ENCODE results near the gene PICALM.

The PICALM gene

DNA sequence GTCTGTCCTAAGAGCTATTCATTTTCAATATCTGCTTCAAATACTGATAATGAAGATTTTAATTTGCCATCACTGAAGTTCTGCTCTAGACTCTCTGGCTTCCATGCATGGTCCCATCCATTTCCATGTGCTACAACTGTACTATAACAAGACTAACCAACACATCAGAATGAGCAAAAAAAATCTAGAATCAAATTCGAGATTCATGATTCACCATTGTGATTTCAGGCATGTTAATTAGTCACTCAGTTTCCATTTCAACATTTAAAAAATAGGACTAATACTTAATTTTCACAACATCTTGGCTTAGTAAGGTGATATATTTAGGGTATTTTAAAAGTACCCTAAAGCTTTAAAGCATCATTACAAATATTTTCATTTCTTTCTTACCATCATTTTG, 22.8 kb downstream of the PICALM start:
- H3K4me3 ChIP-seq (ENCODE audit: low read length, poor library complexity, severe bottlenecking) = no peak overlapping the region
- H3K9ac ChIP-seq (ENCODE audit: low read depth, low read length, poor library complexity, severe bottlenecking) = no peak overlapping the region
- H2AFZ ChIP-seq (ENCODE audit: low read length) = no peak overlapping the region
- 0 out of 2 replicates have a peak, but pooled peaks cover 2% of the 10 kb centered on the region for H3F3A ChIP-seq (ENCODE audit: low read depth)
- H3K4me2 ChIP-seq (ENCODE audit: low read depth, low read length, poor library complexity, severe bottlenecking) = no peak overlapping the region
- no peaks in the 10 kb centered on the region for H3K9me3 ChIP-seq (ENCODE audit: insufficient read depth, low read depth, low read length)
- no peaks in the 10 kb centered on the region for H3K27me3 ChIP-seq (ENCODE audit: insufficient read depth, low read length, poor library complexity, severe bottlenecking)
- no peak for TF ChIP-seq EZH2phosphoT487 (IDR thresholded peaks at IDR 0.05; ENCODE audit: borderline replicate concordance)
- no peak for TF ChIP-seq CTCF (conservative IDR thresholded peaks at IDR 0.05; ENCODE audit: low read length)
- H3K9me2 ChIP-seq (replicated peaks; ENCODE audit: low read depth, low read length) = no peaks in the 10 kb centered on the region
- no peaks in the 10 kb centered on the region for H3K36me3 ChIP-seq (ENCODE audit: insufficient read depth, low read length)
- peaks cover 98% of the 10 kb centered on the region for H3K79me2 ChIP-seq (ENCODE audit: insufficient read depth, low read length)
- H4K20me1 ChIP-seq (ENCODE audit: insufficient read depth, low read length, poor library complexity, severe bottlenecking) = peaks cover 86% of the 10 kb centered on the region
- peaks cover 8% of the 10 kb centered on the region for H3K4me1 ChIP-seq (ENCODE audit: insufficient read depth, low read length, poor library complexity, severe bottlenecking)

GRCh38 chr11:86043765-86044503, 24.9 kb downstream of the PICALM start:
- Histone ChIP-seq H3K4me1 (ENCODE audit: insufficient read depth, low read length, poor library complexity, severe bottlenecking) (peaks cover 8% of the 10 kb centered on the region), H3K4me3 (ENCODE audit: low read length, poor library complexity, severe bottlenecking) (no peak overlapping the region), H3K4me2 (ENCODE audit: low read depth, low read length, poor library complexity, severe bottlenecking) (no peak overlapping the region), H4K20me1 (ENCODE audit: insufficient read depth, low read length, poor library complexity, severe bottlenecking) (peaks cover 76% of the 10 kb centered on the region), H3K79me2 (ENCODE audit: insufficient read depth, low read length) (peaks cover 96% of the 10 kb centered on the region), H3K9ac (ENCODE audit: low read depth, low read length, poor library complexity, severe bottlenecking) (no peak overlapping the region), H3K9me3 (ENCODE audit: insufficient read depth, low read depth, low read length) (no peaks in the 10 kb centered on the region), H2AFZ (ENCODE audit: low read length) (no peak overlapping the region), H3K9me2 (replicated peaks; ENCODE audit: low read depth, low read length) (no peaks in the 10 kb centered on the region), H3F3A (ENCODE audit: low read depth) (0 out of 2 replicates have a peak, but pooled peaks cover 2% of the 10 kb centered on the region), H3K36me3 (ENCODE audit: insufficient read depth, low read length) (no peaks in the 10 kb centered on the region), H3K27me3 (ENCODE audit: insufficient read depth, low read length, poor library complexity, severe bottlenecking) (no peaks in the 10 kb centered on the region)
- TF ChIP-seq EZH2phosphoT487 (IDR thresholded peaks at IDR 0.05; ENCODE audit: borderline replicate concordance) = no peak
- no peak for TF ChIP-seq CTCF (conservative IDR thresholded peaks at IDR 0.05; ENCODE audit: low read length)

DNA sequence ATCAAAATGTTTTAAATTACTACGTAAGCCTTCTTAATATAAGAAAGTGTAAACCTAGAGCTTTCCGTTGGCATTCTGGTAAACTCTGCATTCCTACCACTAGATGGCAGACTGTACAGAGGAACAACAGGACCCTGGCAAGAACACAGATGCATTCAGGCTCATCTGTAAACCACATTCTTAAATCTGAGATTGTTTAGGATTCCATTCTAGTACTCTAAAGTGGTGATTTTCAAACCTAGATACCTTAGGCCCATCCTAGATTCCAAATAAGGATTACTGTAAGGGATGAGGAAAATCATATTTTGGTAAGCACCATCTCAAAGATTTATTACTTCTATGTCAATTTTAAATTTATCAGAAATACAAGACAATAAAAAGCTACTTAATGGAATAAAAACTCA, 26.9 kb downstream of the PICALM start:
- Histone ChIP-seq H3K9ac (ENCODE audit: low read depth, low read length, poor library complexity, severe bottlenecking) (no peak overlapping the region), H3K9me2 (replicated peaks; ENCODE audit: low read depth, low read length) (no peaks in the 10 kb centered on the region), H3K4me1 (ENCODE audit: insufficient read depth, low read length, poor library complexity, severe bottlenecking) (peaks cover 8% of the 10 kb centered on the region), H3K27me3 (ENCODE audit: insufficient read depth, low read length, poor library complexity, severe bottlenecking) (no peaks in the 10 kb centered on the region), H3K4me3 (ENCODE audit: low read length, poor library complexity, severe bottlenecking) (no peak overlapping the region), H3K79me2 (ENCODE audit: insufficient read depth, low read length) (peaks cover 94% of the 10 kb centered on the region), H3K4me2 (ENCODE audit: low read depth, low read length, poor library complexity, severe bottlenecking) (no peak overlapping the region), H4K20me1 (ENCODE audit: insufficient read depth, low read length, poor library complexity, severe bottlenecking) (peaks cover 61% of the 10 kb centered on the region), H3K36me3 (ENCODE audit: insufficient read depth, low read length) (no peaks in the 10 kb centered on the region), H2AFZ (ENCODE audit: low read length) (no peak overlapping the region), H3F3A (ENCODE audit: low read depth) (0 out of 2 replicates have a peak, but pooled peaks cover 2% of the 10 kb centered on the region), H3K9me3 (ENCODE audit: insufficient read depth, low read depth, low read length) (no peaks in the 10 kb centered on the region)
- peak; percentile 98 for TF ChIP-seq CTCF (conservative IDR thresholded peaks at IDR 0.05; ENCODE audit: low read length)
- TF ChIP-seq EZH2phosphoT487 (IDR thresholded peaks at IDR 0.05; ENCODE audit: borderline replicate concordance) = no peak

Data from Loucy (cell line).